ENCODE data around the gene TMEM213. TPM values are rescaled to one million over a fixed set of nuclear protein-coding genes. Genes with fewer than 3 reads are reported as not detected.

Gene TMEM213
- total and polyA plus RNA-seq, 2 of the 8 experiments (the other 6 are each of a cell fraction or from before 2014, with no cell fraction given) = 0.21 to 0.67 TPM

DNA sequence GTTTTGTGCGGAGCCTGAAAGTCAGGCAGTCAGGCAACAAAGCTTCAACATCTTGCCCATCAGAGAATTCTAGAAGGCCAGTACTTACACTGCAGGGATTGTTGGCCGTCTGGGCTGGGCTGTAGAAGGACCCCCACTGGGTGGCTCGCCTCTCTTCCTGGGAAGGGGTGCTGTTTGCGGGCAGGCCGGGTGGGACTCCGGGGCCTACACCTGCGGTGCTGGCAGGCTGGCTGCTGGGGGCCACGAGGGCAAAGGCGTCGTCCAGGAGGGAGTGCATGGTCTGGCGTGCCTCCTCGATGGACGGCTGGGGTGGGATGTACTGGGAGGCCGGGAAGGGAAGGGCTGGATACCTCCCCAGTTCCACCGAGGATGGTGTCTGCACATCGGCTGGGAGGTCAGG is 63.3 kb downstream of the TMEM213 start:
- no peaks in the 10 kb centered on the region for H3K23me2 ChIP-seq (ENCODE audit: low read depth, low read length)
- 88% methylated on average over 16 of the region's 16 CpGs; no CpG with 5 or more reads in 1 of the 2 experiments for WGBS, 2 experiments (ENCODE audit: extremely low coverage in 1 of 2, insufficient coverage in 1 of 2, insufficient read length in 1 of 2, insufficient replicate concordance in 2 of 2, low coverage in 1 of 2, low lambda C conversion rate in 2 of 2, missing lambda C conversion rate in 1 of 2)
- TF ChIP-seq SRF (IDR thresholded peaks at IDR 0.05; ENCODE audit: low read depth, low read length) = no peak
- TF ChIP-seq PHF8 (conservative IDR thresholded peaks at IDR 0.05; ENCODE audit: low read depth, low read length) = no peak
- TF ChIP-seq TAF1 (IDR thresholded peaks at IDR 0.05; ENCODE audit: low read depth, low read length) = no peak

More for the DNA sequence above, 63.3 kb downstream of the TMEM213 start:
- DNase-seq (ENCODE audit: low read depth in 1 of 2, low spot score in 2 of 2) (no peak), FAIRE-seq (no peak)
- no peak overlapping the region for H3K56ac ChIP-seq (replicated peaks; ENCODE audit: insufficient read length, low read depth, low read length)
- no peak overlapping the region for H3K27ac ChIP-seq (ENCODE audit: low read depth, low read length)
- no peak overlapping the region for H3K23ac ChIP-seq (ENCODE audit: insufficient read length)
- H4K91ac ChIP-seq (replicated peaks; ENCODE audit: insufficient read length, low read length) = no peak overlapping the region
- ChIA-PET POLR2A (ENCODE audit: partially characterized antibody) (interaction anchor here (0.6 kb wide), 1 partner anchor 226 kb away, joined by 3 read pairs; no protein-coding TSS in a partner anchor), CTCF (ENCODE audit: partially characterized antibody) (interaction anchor here (0.5 to 1.1 kb wide), 2 partner anchors 11 to 260 kb away, joined by 3 read pairs; no protein-coding TSS in a partner anchor)
- H3K9me3 ChIP-seq (ENCODE audit: insufficient read depth in 2 of 2, low read depth in 1 of 2, low read length in 1 of 2) = no peaks in the 10 kb centered on the region
- no peaks in the 10 kb centered on the region for H3K4me1 ChIP-seq (replicated peaks in 1 of 4; ENCODE audit: control insufficient read depth in 3 of 4, insufficient read depth in 4 of 4, low read length in 3 of 4)
- no peak overlapping the region for H2AFZ ChIP-seq (ENCODE audit: low read length)
- H3K14ac ChIP-seq (ENCODE audit: insufficient read length) = no peak overlapping the region
- no peak overlapping the region for H3K4ac ChIP-seq (replicated peaks; ENCODE audit: insufficient read length, low read depth, low read length)
- no peak overlapping the region for H3K18ac ChIP-seq (ENCODE audit: extremely low read depth, low read length)
- no peaks in the 10 kb centered on the region for H3K27me3 ChIP-seq (replicated peaks in 1 of 4; ENCODE audit: control insufficient read depth in 3 of 4, extremely low read depth in 1 of 4, insufficient read depth in 3 of 4, low read length in 3 of 4)
- H3K4me2 ChIP-seq (ENCODE audit: insufficient read depth in 1 of 2, low read depth in 2 of 2, low read length in 2 of 2) = no peak overlapping the region
- peaks cover 3 to 16% (median 8%) of the 10 kb centered on the region in 4 experiments; a peak in 6 of 8 replicates for H3K36me3 ChIP-seq (ENCODE audit: control insufficient read depth in 2 of 4, insufficient read depth in 4 of 4, low read length in 3 of 4)
- H3K9ac ChIP-seq (replicated peaks in 1 of 4; ENCODE audit: extremely low read depth in 1 of 4, low read depth in 3 of 4, low read length in 3 of 4) = no peak overlapping the region
- H3K79me2 ChIP-seq (ENCODE audit: control insufficient read depth in 1 of 2, insufficient read depth in 2 of 2, low read length in 2 of 2) = no peaks in the 10 kb centered on the region
- H2BK120ac ChIP-seq (replicated peaks; ENCODE audit: low read depth, low read length) = no peak overlapping the region
- no peak overlapping the region for H3K4me3 ChIP-seq (ENCODE audit: extremely low read depth in 1 of 4, insufficient read depth in 2 of 4, low read depth in 3 of 4, low read length in 4 of 4)
- no peak overlapping the region for H4K5ac ChIP-seq (ENCODE audit: insufficient read length, low read depth, low read length)
- no peaks in the 10 kb centered on the region for H4K20me1 ChIP-seq (replicated peaks in 1 of 2; ENCODE audit: control insufficient read depth in 1 of 2, insufficient read depth in 2 of 2, low read length in 2 of 2)
- H2BK5ac ChIP-seq (ENCODE audit: low read depth, low read length) = no peak overlapping the region
- H2AK5ac ChIP-seq (ENCODE audit: low read depth, low read length) = no peak overlapping the region
- H3K79me1 ChIP-seq (ENCODE audit: low read depth, low read length) = no peaks in the 10 kb centered on the region
- no peak overlapping the region for H4K8ac ChIP-seq (ENCODE audit: extremely low read depth, insufficient read depth, low read length)
- no peak overlapping the region for H2BK15ac ChIP-seq (ENCODE audit: low read length)
- H2BK12ac ChIP-seq (ENCODE audit: low read depth, low read length) = no peak overlapping the region
- no peak overlapping the region for H2BK20ac ChIP-seq (ENCODE audit: low read length)

All from H1 (cell line).